Neural cell (in vitro differentiated cells): ENCODE data around the gene CACNA1S.
A peak's percentile ranks its signal among the peaks of the same experiment; 100 is the strongest.

Experiments used
- CTCF ChIP-seq: fragments of 450-650 bp; IDR thresholded peaks from 2 replicates; pipeline ENCODE4 v1.5.1; 2014; ENCODE audit warnings: antibody characterized with exemption, mild to moderate bottlenecking, moderate library complexity; ENCODE audit not compliant: poor library complexity, severe bottlenecking
- EZH2 ChIP-seq: fragments of 200-600, 300-800 bp; shearing (Covaris generic), sonication (generic); IDR thresholded peaks from 2 replicates; pipeline ENCODE4 v1.6.1; 2014; ENCODE audit warnings: antibody characterized with exemption, low read length, borderline replicate concordance, mild to moderate bottlenecking; ENCODE audit not compliant: insufficient read depth, poor library complexity, severe bottlenecking
- POLR2AphosphoS5 ChIP-seq: IDR thresholded peaks from 2 replicates; pipeline ENCODE4 v1.6.1; 2012
- REST ChIP-seq: IDR thresholded peaks from 2 replicates; pipeline ENCODE4 v1.6.1; 2012; ENCODE audit warnings: borderline replicate concordance
- TAF1 ChIP-seq: IDR thresholded peaks from 2 replicates; pipeline ENCODE4 v1.6.1; 2012; ENCODE audit warnings: low read depth

- TF ChIP-seq POLR2AphosphoS5 (peak; percentile 33), EZH2 (no peak), CTCF (peak; percentile 68), TAF1 (peak; percentile 23), REST (peak; percentile 15)
Measured at GRCh38 chr1:201020721-201021629, 91.3 kb downstream of the CACNA1S start.
